T47D (cell line): Measurements from ENCODE around the gene ARHGAP28.

ENCODE experiments used
- DNase-seq, 2 experiments: peaks; one replicate each; pipeline versions ENCODE4 v3.0.0 to v3.0.0-alpha.2; 2011 to 2012; ENCODE audit warnings: low read depth in 1 of 2, low spot score in 1 of 2
- JUND ChIP-seq: IDR thresholded peaks from 2 replicates; pipeline ENCODE4 v1.6.1; 2012; ENCODE audit warnings: low read depth
- in situ Hi-C: cut with HindIII; loops from 2 replicates; pipeline ENCODE4 v1.10.0; 2016; ENCODE audit warnings: low sequenced_read_pairs, low pct_unique_long_range_greater_than_20kb

ARHGAP28 gene

DNA sequence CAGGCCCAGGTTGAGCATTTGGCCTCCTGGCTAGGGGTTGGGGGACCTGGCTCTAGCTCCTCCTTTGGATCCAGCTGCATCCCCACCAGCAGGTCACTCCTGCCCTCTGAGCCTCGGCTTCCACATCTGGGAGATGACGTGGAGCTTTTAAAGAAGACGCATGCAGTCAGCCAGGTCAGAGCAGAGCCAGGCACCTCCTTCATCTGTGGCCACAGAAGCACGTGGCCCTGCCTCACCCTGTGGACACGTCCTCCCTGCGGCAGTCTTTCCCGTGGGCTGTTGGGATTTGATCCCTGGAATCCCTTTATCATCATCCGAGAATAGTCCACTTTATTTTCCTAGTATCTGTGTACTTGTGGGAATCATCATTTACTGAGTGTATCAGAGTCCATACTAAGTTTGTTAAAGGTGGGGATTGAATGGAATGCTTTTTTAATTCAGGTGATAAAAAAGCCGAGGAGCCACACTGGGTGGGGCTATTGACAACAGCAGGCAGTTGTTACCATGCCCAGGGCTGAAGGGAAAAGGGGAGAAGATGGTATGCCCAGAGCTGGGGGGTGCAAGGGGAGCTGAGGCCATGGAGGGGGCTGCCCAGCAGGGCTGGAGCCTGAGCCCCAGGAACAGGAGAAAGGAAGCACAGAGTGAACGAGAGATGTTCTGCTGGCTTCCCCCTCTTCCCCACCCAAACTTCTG is 218.0 kb downstream of the ARHGAP28 start:
- no peak for DNase-seq
- in situ Hi-C loops, result no loop called here
- TF ChIP-seq JUND, result no peak

DNA sequence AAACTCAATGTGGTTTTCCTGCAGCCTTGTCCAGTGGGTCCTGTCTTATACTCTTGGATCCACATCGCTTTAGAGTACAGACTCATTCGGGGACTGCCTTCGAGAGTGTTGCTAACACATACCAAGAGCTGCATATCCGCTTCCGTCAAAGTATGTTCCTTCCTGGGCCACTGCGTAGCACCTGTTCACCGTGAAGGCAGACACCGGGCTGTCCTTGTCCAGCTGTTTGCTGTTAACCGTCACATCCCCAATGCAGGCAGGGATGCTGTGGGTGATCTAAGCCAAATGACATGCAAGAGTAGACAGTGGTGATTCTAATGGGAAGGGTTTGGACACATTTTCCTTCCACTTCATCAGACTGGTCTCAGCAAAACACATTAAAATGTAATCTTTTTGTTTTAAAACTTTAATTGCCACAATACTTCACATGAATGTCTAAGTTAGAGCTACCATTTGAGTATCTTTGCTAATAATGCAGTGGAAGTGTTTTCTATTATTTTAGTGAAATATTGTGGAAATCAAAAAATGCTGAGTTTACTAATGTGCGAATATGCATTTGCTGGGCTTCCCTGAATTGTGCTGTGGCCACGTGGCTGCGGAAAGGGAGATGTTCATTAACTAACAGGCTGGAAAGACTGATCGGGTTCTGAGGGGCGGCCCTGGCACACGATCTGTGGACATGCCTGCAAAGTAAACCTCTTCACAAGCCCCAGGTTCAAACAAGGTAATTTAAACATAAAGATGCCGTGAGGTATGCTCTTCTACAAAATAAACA is 219.0 kb downstream of the ARHGAP28 start:
- no peak for TF ChIP-seq JUND
- in situ Hi-C loops, result no loop called here

DNA sequence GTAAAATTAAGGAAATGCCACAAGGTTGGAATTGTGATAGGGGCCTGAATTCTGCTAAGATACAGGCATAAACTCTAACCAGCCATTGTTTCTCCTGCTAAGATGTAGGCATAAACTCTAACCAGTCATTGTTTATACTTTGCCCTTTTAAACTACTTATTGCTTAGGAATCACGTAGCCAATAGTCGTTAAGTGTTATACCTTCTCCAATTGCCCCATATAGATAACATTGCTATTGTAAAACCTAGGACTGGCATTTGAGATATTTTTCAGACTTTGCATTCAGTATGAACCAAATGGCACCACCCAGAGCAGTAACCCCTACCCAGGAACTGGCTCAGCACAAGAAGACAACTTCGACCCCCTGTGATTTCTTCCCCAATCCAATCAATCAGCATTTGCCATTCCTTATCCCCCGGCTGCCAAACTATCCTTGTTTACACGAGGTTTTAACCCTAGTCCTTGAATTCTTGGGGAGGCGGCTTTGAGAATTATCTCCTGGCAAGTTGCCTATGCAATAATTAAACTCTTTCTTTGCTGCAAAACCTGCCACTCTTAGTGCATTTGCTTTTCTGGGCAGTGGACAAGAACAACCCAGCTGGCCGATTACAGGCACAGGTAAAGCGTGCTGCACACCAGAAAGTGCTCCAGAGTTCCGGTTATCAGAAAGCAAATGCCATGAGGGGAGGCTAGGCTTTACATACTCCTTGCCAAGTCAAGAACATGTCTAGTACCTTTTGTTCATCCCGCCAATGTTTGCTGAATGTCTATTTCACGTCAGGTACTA is 220.5 kb downstream of the ARHGAP28 start:
- TF ChIP-seq JUND, result no peak
- in situ Hi-C loops, result no loop called here
- no peak for DNase-seq

More for the DNA sequence above, 219.0 kb downstream of the ARHGAP28 start:
- no peak for DNase-seq

DNA sequence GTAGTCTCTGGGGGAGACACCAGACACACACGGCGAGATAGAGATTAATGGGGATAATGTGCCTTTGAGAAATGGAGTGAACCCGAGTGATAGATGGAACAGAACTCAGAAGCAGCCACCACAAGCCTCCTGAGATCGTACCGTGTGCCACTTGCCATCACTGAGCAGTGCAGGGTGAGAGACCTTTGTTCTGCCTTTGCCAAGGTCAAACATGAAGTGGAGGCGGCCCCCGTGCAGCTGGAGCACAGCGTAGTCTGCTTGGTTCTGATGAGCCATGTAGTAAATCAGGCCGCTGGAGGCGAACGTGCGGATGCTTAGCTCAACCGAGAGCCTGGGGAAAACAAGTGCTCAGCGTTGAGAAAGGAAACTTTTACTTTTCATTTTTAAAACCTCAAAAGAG is 221.1 kb downstream of the ARHGAP28 start:
- DNase-seq, result no peak
- in situ Hi-C loops, result no loop called here
- TF ChIP-seq JUND, result no peak

DNA sequence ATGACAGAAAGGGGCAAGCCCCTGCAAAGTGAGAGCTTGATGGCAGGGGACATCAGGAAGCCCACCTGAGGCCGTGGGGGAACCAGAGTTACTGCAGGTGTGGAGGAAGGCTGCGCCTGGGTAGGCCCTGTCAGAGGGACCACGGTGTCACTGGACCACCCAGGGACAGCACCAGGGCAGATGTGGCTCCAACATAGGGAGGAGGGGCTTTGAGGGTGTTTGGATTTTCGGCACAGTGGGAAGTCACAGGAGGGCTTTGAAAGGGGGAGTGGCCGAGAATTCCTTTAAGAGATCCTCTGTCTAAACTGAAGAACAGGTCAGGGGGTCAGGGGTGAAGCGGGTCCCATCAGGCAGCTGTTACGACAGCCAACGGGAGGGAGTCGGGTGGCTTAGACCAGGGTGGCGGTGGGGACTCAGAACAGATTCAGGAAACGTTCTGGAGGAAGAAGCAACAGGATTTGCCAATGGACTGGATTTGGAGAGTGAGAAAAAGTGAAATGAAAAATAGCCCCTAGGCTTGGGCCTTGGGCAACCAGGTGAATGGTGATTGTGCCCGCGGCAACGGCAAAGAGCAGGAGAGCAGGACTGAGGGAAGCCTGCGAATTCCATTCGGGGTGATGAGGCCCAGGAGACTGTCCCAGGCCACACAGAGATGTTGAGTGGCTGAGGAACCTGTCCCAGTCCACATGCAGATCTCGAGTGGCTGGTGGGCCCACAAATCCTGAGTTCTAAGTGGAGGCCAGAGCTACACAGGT is 222.0 kb downstream of the ARHGAP28 start:
- in situ Hi-C loops, result no loop called here
- TF ChIP-seq JUND, result no peak
- no peak for DNase-seq

DNA sequence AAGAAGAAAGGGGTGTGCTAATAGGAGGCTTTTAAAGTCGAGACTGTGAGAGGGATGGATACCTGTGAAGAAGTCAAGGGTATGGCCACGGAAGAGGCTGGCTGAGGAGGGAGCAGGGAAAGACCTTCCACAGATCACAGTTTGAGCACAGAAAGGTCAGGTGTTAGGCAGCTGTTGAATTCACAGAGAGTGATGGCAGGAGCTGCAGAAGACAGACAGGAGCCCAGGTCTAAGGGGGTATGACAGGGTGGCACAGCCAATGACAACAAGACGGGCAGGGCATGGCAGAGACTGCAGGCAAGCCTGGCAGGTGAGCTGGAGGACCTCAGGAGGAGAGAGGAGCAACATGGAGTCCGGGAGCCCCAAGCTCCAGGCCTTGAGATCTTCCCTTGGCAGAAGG is 225.0 kb downstream of the ARHGAP28 start:
- TF ChIP-seq JUND, result no peak
- no peak for DNase-seq
- in situ Hi-C loops, result no loop called here

DNA sequence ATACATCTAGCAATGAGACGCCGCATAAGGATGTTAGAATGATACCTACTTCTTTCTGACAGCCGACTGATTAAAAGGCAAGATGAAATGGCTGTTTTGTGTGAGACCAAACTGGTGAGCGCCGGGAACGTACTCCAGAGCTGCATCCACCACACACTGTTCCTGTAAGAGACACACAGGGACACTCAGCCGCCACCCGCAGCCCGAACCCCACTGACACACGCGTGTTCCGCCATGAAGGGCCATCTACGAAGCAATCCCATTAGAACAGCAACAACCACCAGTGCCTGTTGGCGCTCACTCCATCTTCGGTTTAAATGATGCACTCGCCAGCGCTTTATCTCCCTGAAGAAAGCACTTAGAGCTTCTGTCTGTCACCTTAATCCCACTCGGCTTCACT is 225.8 kb downstream of the ARHGAP28 start:
- in situ Hi-C loops, result no loop called here

DNA sequence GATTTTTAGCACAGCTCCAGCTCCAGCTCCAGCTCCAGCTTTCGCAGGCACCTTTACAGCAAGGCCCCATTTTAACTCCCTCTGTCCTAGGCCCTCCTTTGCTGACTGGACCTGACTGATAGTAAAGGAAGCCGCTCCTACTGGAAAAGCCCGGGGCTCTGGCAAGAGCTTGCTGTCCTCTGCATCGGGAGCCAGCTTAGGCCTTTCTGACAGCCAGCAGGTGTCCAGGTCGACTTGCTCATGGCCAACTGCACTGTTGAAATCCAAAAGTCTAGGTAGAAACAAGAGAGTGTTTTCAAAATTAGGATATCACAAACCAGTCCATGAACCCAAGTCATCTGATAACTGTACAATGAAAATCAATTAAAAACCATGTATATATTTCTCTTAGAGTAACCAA is 227.0 kb downstream of the ARHGAP28 start:
- no peak for TF ChIP-seq JUND
- DNase-seq, result no peak
- in situ Hi-C loops, result no loop called here

More for the DNA sequence above, 225.8 kb downstream of the ARHGAP28 start:
- TF ChIP-seq JUND, result no peak
- DNase-seq, result no peak

DNA sequence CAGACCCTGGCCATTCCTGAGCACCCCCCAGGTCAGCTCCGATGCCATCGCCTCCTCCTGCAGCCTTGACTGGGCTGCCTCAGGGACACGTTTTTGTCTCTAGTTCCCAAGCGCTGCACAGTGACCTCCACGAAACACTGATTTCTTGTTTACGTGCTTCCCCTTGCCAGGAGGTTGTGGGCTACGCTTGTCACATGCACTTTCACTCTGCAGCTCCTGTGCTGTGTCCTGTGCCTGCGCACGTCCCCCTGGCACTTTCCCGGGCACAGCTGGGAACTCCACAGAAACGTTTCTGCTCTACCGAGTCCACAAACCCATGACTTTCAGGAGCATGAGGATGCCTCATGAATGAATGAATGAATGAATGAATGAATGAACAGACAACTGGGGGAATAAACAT is 227.5 kb downstream of the ARHGAP28 start:
- no peak for DNase-seq

DNA sequence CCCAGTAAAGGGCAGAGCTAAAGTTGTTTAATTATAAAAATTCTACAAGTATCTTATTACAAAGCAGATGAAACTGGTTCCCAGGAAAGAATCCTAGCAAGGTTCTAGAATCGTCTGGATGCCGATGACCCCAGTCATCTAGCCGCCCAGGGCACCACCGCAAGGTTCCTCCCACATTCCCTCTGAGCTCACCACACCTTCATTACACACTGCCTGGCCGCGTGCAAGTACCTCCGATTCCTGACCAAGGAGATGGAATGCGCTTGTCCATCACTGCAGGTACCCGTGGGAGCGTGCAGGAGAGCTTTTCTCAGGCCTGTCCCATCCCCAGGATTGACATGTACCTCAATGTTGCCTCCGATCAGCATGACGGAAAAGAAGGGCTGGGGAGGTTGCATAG is 229.6 kb downstream of the ARHGAP28 start:
- no peak for TF ChIP-seq JUND
- DNase-seq, result no peak
- in situ Hi-C loops, result no loop called here

More for the DNA sequence above, 227.5 kb downstream of the ARHGAP28 start:
- in situ Hi-C loops, result no loop called here
- TF ChIP-seq JUND, result no peak

DNA sequence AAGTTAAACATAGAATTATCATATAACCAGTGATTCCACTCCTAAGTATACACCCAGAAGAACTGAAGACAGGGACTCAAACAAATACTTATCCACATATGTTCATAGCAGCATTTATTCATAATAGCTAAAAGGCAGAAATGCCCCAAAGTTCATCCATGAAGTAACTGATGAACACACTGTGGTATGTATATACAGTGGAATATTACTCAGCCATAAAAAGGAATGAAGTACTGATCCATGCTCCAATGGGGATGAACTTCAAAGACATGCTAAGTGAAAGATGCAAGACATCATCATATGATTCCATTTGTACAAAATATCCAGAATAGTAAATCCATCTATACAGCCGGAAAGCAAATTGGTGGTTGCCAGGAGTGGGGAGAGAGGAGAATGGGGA is 230.6 kb downstream of the ARHGAP28 start:
- DNase-seq, result no peak
- in situ Hi-C loops, result no loop called here
- TF ChIP-seq JUND, result no peak

DNA sequence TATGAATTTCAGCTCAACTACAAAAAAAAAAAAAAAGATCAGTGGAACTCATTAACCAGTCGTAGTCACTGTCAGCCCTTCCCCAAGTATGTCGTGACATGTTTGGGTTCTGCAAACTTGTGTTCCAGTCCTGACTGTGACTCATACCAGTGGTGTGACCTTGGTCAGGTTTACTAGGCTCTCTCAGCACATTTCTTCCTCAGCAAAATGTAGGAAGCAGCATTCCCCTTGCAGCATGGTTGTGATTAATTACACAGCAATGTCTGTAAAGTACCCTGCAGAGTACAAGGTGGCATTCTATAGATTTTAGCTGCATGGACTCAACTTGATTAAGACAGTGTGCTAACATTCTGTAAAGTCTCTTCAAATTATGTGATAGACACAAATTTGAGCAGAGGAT is 231.1 kb downstream of the ARHGAP28 start:
- DNase-seq, result no peak
- in situ Hi-C loops, result no loop called here

More for the DNA sequence above, 231.1 kb downstream of the ARHGAP28 start:
- TF ChIP-seq JUND, result no peak
